GM23338 (cell line): ENCODE results near the gene DGKB. TPM values are rescaled to one million over a fixed set of nuclear protein-coding genes. Genes with fewer than 3 reads are reported as not detected.

ENCODE experiments used
- ATAC-seq: fragments of 200-7000 bp; cut with Tn5 transposase; 3 replicates; pipeline ENCODE4 v1.9.1; 2020
- DNase-seq: peaks from one replicate; pipeline ENCODE4 v3.0.0-alpha.2; 2015; ENCODE audit warnings: low spot score
- H2AFZ ChIP-seq: fragments of 200-600 bp; sonication (generic); 2 replicates; pipeline ENCODE4 v1.8.0; 2016; ENCODE audit warnings: antibody characterized with exemption, mild to moderate bottlenecking, moderate library complexity
- H3F3A ChIP-seq: fragments of 200-600 bp; sonication (generic); replicated peaks from 2 replicates; pipeline ENCODE4 v1.8.0; 2017; ENCODE audit warnings: antibody characterized with exemption, mixed run types, low read depth
- H3K27ac ChIP-seq: fragments of 200-600 bp; sonication (generic); 2 replicates; pipeline ENCODE4 v1.6.1; 2016; ENCODE audit warnings: low read depth
- H3K27me3 ChIP-seq: fragments of 200-600 bp; sonication (generic); 2 replicates; pipeline ENCODE4 v1.8.0; 2016; ENCODE audit warnings: mild to moderate bottlenecking, mixed run types, moderate library complexity; ENCODE audit not compliant: insufficient read depth
- H3K36me3 ChIP-seq: fragments of 200-600 bp; sonication (generic); 2 replicates; pipeline ENCODE4 v1.8.0; 2016; ENCODE audit warnings: mild to moderate bottlenecking; ENCODE audit not compliant: insufficient read depth
- H3K4me1 ChIP-seq: fragments of 200-600 bp; sonication (generic); 2 replicates; pipeline ENCODE4 v1.8.0; 2016; ENCODE audit warnings: mild to moderate bottlenecking, moderate library complexity; ENCODE audit not compliant: insufficient read depth
- H3K4me2 ChIP-seq: fragments of 200-600 bp; sonication (generic); 2 replicates; pipeline ENCODE4 v1.7.1; 2017; ENCODE audit warnings: mixed run types
- H3K4me3 ChIP-seq: fragments of 200-600 bp; sonication (generic); 2 replicates; pipeline ENCODE4 v1.6.1; 2016; ENCODE audit warnings: mixed run types
- H3K79me2 ChIP-seq: fragments of 200-600 bp; sonication (generic); replicated peaks from 2 replicates; pipeline ENCODE4 v1.8.0; 2017; ENCODE audit warnings: mild to moderate bottlenecking; ENCODE audit not compliant: insufficient read depth
- H3K9me2 ChIP-seq: fragments of 200-600 bp; sonication (generic); 2 replicates; pipeline ENCODE4 v1.8.0; 2017; ENCODE audit not compliant: insufficient read depth
- H4K20me1 ChIP-seq: fragments of 200-600 bp; sonication (generic); replicated peaks from 2 replicates; pipeline ENCODE4 v1.8.0; 2017; ENCODE audit warnings: mild to moderate bottlenecking; ENCODE audit not compliant: insufficient read depth
- H3K27ac Mint-ChIP-seq: 2 replicates; pipeline ENCODE4 v1.8.0; 2020; ENCODE audit warnings: inconsistent platforms, mild to moderate bottlenecking, moderate library complexity, mixed read lengths
- H3K27me3 Mint-ChIP-seq: 3 replicates; pipeline ENCODE4 v1.8.0; 2022; ENCODE audit warnings: low read depth, mild to moderate bottlenecking, moderate library complexity, mixed read lengths, inconsistent platforms; ENCODE audit not compliant: insufficient read depth, poor library complexity
- H3K36me3 Mint-ChIP-seq: 3 replicates; pipeline ENCODE4 v1.8.0; 2021; ENCODE audit warnings: low read depth, mild to moderate bottlenecking, inconsistent platforms, moderate library complexity, mixed read lengths
- H3K4me1 Mint-ChIP-seq: 3 replicates; pipeline ENCODE4 v1.8.0; 2020; ENCODE audit warnings: mild to moderate bottlenecking, inconsistent platforms, mixed read lengths
- H3K4me3 Mint-ChIP-seq: 3 replicates; pipeline ENCODE4 v1.8.0; 2021; ENCODE audit warnings: moderate library complexity, mild to moderate bottlenecking, inconsistent platforms, mixed read lengths
- H3K9me3 Mint-ChIP-seq: 3 replicates; pipeline ENCODE4 v1.8.0; 2020; ENCODE audit warnings: moderate library complexity, mild to moderate bottlenecking, inconsistent platforms, mixed read lengths
- CREB1 ChIP-seq: fragments of 250-450 bp; sonication (Bioruptor Pico); IDR thresholded peaks from 2 replicates; pipeline ENCODE4 v1.5.0; 2020; ENCODE audit warnings: low read depth, mild to moderate bottlenecking, moderate library complexity
- CTCF ChIP-seq, 2 experiments: fragments of 200-600 bp in 1 of 2; sonication (generic) in 1 of 2; conservative IDR thresholded peaks; 2 replicates each; pipeline versions ENCODE4 v1.5.1 to v1.6.1; 2016 to 2017; ENCODE audit warnings: antibody characterized with exemption in 2 of 2, low read depth in 2 of 2, mild to moderate bottlenecking in 2 of 2, moderate library complexity in 1 of 2
- ETS1 ChIP-seq: IDR thresholded peaks from 2 replicates; pipeline ENCODE4 v1.6.1; 2016; ENCODE audit warnings: antibody characterized with exemption
- EZH2 ChIP-seq: fragments of 200-600 bp; sonication (generic); IDR thresholded peaks from one replicate; pipeline ENCODE4 v1.8.0; 2017; ENCODE audit warnings: antibody characterized with exemption, mild to moderate bottlenecking, low read depth; ENCODE audit not compliant: unreplicated experiment
- EZH2phosphoT487 ChIP-seq: fragments of 200-600 bp; sonication (generic); IDR thresholded peaks from one replicate; pipeline ENCODE4 v1.8.1; 2018; ENCODE audit warnings: antibody characterized with exemption; ENCODE audit not compliant: unreplicated experiment
- POLR2AphosphoS5 ChIP-seq: IDR thresholded peaks from 2 replicates; pipeline ENCODE4 v1.6.1; 2016; ENCODE audit warnings: antibody characterized with exemption, low read depth
- STAT1 ChIP-seq: IDR thresholded peaks from one replicate; pipeline ENCODE4 v1.6.1; 2016; ENCODE audit warnings: antibody characterized with exemption; ENCODE audit not compliant: unreplicated experiment
- ZNF114 ChIP-seq: fragments of 250-450 bp; sonication (Bioruptor Pico); IDR thresholded peaks from 2 replicates; pipeline ENCODE4 v1.5.0; 2020; ENCODE audit warnings: mild to moderate bottlenecking, moderate library complexity
- ZNF331 ChIP-seq: fragments of 250-450 bp; sonication (Bioruptor Pico); IDR thresholded peaks from 2 replicates; pipeline ENCODE4 v1.5.0; 2020; ENCODE audit warnings: low read depth, mild to moderate bottlenecking, moderate library complexity
- ZNF462 ChIP-seq: fragments of 250-450 bp; sonication (Bioruptor Pico); IDR thresholded peaks from 2 replicates; pipeline ENCODE4 v1.5.0; 2020; ENCODE audit warnings: mild to moderate bottlenecking, moderate library complexity
- polyA plus RNA-seq: library from polyadenylated mRNA; unstranded; fragments of >200 nt; fragmentation: Nextera tagmentation; extraction: Ambion mirVana; gene quantifications from 2 replicates; pipeline ENCODE4 v1.2.1, GENCODE V29; 2016
- total RNA-seq: library from RNA; depleted of rRNA; stranded (reverse); fragments of >200 nt; shearing (Covaris generic); gene quantifications from 2 replicates; pipeline ENCODE4 v1.2.3, GENCODE V29; 2014

DGKB gene
- total and polyA plus RNA-seq, 2 experiments from 2014 or later: 4.8 to 11.5 TPM

GRCh38 chr7:14836006-14836405 lies 66.5 kb downstream of the DGKB start:
- Mint-ChIP-seq H3K4me1 (peaks cover 56% of the 10 kb centered on the region), H3K27ac (peak overlapping the region; percentile 92), H3K9me3 (peaks cover 3% of the 10 kb centered on the region; the same call in 1 of the 3 replicates), H3K27me3 (no peaks in the 10 kb centered on the region), H3K4me3 (no peak overlapping the region), H3K36me3 (peaks cover 16% of the 10 kb centered on the region; the same call in 2 of the 3 replicates)
- Histone ChIP-seq H3K36me3 (no peaks in the 10 kb centered on the region), H4K20me1 (no peaks in the 10 kb centered on the region), H3K79me2 (no peaks in the 10 kb centered on the region), H3F3A (no peaks in the 10 kb centered on the region), H3K4me1 (peaks cover 53% of the 10 kb centered on the region), H3K9me2 (no peaks in the 10 kb centered on the region), H3K4me3 (no peak overlapping the region), H2AFZ (no peak overlapping the region), H3K4me2 (peak overlapping the region; percentile 40), H3K27me3 (no peaks in the 10 kb centered on the region), H3K27ac (no peak overlapping the region)
- DNase-seq: no peak
- TF ChIP-seq STAT1 (no peak), CTCF (conservative IDR thresholded peaks at IDR 0.05; ENCODE audit: low read depth in 2 of 2) (no peak), EZH2phosphoT487 (no peak), EZH2 (no peak)
- ATAC-seq: no peak

- H3K27ac Mint-ChIP-seq: peak overlapping the region; percentile 92
- peaks cover 18% of the 10 kb centered on the region; the same call in 2 of the 3 replicates for H3K36me3 Mint-ChIP-seq
- no peaks in the 10 kb centered on the region for H3K79me2 ChIP-seq
- no peaks in the 10 kb centered on the region for H3K9me2 ChIP-seq
- H4K20me1 ChIP-seq: no peaks in the 10 kb centered on the region
- no peak for ATAC-seq
- DNase-seq: no peak
- H3K4me2 ChIP-seq: 0 out of 2 replicates have a peak overlapping the region, but pooled peaks have one; percentile 40
- H3K4me3 ChIP-seq: no peak overlapping the region
- no peak overlapping the region for H3K4me3 Mint-ChIP-seq
- no peaks in the 10 kb centered on the region for H3K27me3 Mint-ChIP-seq
- H3K27me3 ChIP-seq: no peaks in the 10 kb centered on the region
- no peaks in the 10 kb centered on the region for H3K36me3 ChIP-seq
- H2AFZ ChIP-seq: no peak overlapping the region
- H3K4me1 ChIP-seq: peaks cover 53% of the 10 kb centered on the region
- H3F3A ChIP-seq: no peaks in the 10 kb centered on the region
- peaks cover 3% of the 10 kb centered on the region; the same call in 1 of the 3 replicates for H3K9me3 Mint-ChIP-seq
- H3K27ac ChIP-seq: no peak overlapping the region; the same call in 1 of the 2 replicates
- peaks cover 56% of the 10 kb centered on the region for H3K4me1 Mint-ChIP-seq
- no peak for TF ChIP-seq EZH2
- TF ChIP-seq CREB1 (CRISPR knock-in tag): no peak
- no peak for TF ChIP-seq POLR2AphosphoS5
- no peak for TF ChIP-seq ZNF114
- no peak for TF ChIP-seq CTCF (conservative IDR thresholded peaks at IDR 0.05; ENCODE audit: low read depth in 2 of 2)
- no peak for TF ChIP-seq ETS1
- no peak for TF ChIP-seq ZNF462 (CRISPR knock-in tag)
- TF ChIP-seq ZNF331 (CRISPR knock-in tag): no peak
Observed at GRCh38 chr7:14835384-14835783, 67.2 kb downstream of the DGKB start.
